Lung (tissue), 12 donors: ENCODE data around the gene SOBP. TPM values are rescaled to one million over a fixed set of nuclear protein-coding genes. Genes with fewer than 3 reads are reported as not detected.
A peak's percentile ranks its signal among the peaks of the same experiment; 100 is the strongest.

Experiments
- ATAC-seq: fragments of 200-7000 bp; cut with Tn5 transposase; one replicate; pipeline ENCODE4 v1.9.1; 2020; ENCODE audit warnings: moderate number of reproducible peaks; ENCODE audit not compliant: insufficient read depth, low FRiP score
- DNase-seq, 3 donors: peaks; one replicate each; pipeline ENCODE4 v3.0.0-alpha.2; 2013 to 2017
- H3K27ac ChIP-seq, 2 donors: one replicate each; pipeline ENCODE4 v1.5.1; 2013; ENCODE audit warnings: mild to moderate bottlenecking in 2 of 2, moderate library complexity in 2 of 2, control low read depth in 1 of 2, inconsistent platforms in 1 of 2, low read depth in 1 of 2, low read length in 1 of 2
- H3K27me3 ChIP-seq, 3 donors: one replicate each; pipeline ENCODE4 v1.5.1; 2013; ENCODE audit warnings: low read length in 2 of 3; ENCODE audit not compliant: control insufficient read depth in 3 of 3, insufficient read depth in 3 of 3
- H3K36me3 ChIP-seq, 4 donors: one replicate each; pipeline ENCODE4 v1.5.1; 2013; ENCODE audit warnings: low read length in 4 of 4, mild to moderate bottlenecking in 1 of 4, moderate library complexity in 1 of 4; ENCODE audit not compliant: control insufficient read depth in 4 of 4, insufficient read depth in 4 of 4
- H3K4me1 ChIP-seq, 5 donors: one replicate each; pipeline ENCODE4 v1.5.1; 2013; ENCODE audit warnings: low read length in 5 of 5, mild to moderate bottlenecking in 2 of 5, moderate library complexity in 1 of 5; ENCODE audit not compliant: control insufficient read depth in 5 of 5, insufficient read depth in 5 of 5
- H3K4me3 ChIP-seq: one replicate; pipeline ENCODE4 v1.5.1; 2013; ENCODE audit warnings: mild to moderate bottlenecking, control low read depth, moderate library complexity
- H3K9ac ChIP-seq, 2 donors: one replicate each; pipeline ENCODE4 v1.5.1; 2013; ENCODE audit warnings: low read length in 2 of 2, control low read depth in 1 of 2; ENCODE audit not compliant: insufficient read depth in 1 of 2
- H3K9me3 ChIP-seq, 4 donors: one replicate each; pipeline ENCODE4 v1.5.1; 2013; ENCODE audit warnings: low read length in 3 of 4, mild to moderate bottlenecking in 1 of 4, moderate library complexity in 1 of 4; ENCODE audit not compliant: control insufficient read depth in 4 of 4, insufficient read depth in 3 of 4
- WGBS, 2 donors: extraction: QIAGEN DNeasy Blood & Tissue Kit; methylation state at CpG; one replicate each; pipeline ENCODE4 v1.1.7; 2013; 5-methylcytosine and 5-hydroxymethylcytosine counted together
- polyA plus RNA-seq, 2 donors: library from polyadenylated mRNA; stranded (reverse); fragments of 200-250 nt; gene quantifications; one replicate each; pipeline ENCODE4 v1.2.1, GENCODE V29; 2013
- total RNA-seq, 2 donors: library from RNA; depleted of rRNA in 1 of 2; stranded (reverse); fragments of >200 nt in 1 of 2; gene quantifications; one replicate each; pipeline ENCODE4 v1.2.1, GENCODE V29; 2014 to 2021
- TF ChIP-seq, protein P1 (sequence below): IDR thresholded peaks from 2 replicates; pipeline ENCODE4 v1.5.1; 2012; ENCODE audit warnings: mild to moderate bottlenecking; ENCODE audit errors: control extremely low read depth, extremely low read depth
- donor health status: control.
- donor health status: control.
- donor health status: Bipolar disorder and iron deficiency.
- donor health status: healthy.
- donor health status: DM: yes; HTN: yes; CAD: no.

The SOBP gene
- total and polyA plus RNA-seq, 4 donors, result 1.6 to 14.5 (median 5.8) TPM

DNA sequence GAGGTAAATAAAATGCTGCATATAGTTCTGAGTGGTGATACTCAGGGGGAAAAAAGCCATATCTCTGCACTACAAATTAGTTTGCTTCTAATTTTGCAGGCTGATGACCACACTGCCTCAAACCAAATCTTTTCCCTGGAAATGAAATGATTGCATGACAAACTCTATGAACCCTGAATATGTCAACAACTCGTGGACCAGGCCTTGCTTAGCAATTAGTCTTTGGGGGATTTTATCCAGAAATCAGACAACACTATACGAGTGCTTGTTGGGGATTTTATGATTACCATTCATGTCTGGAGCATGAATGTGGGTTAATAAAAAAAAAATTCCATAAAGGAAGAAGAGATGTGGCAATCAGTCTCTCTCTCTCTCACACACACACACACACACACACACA lies 42.0 kb downstream of the SOBP start:
- Histone ChIP-seq H3K4me3 (no peak overlapping the region), H3K9ac (no peak overlapping the region), H3K27me3 (no peaks in the 10 kb centered on the region), H3K27ac (no peak overlapping the region), H3K36me3 (peaks cover 0 to 3% (median under 1%) of the 10 kb centered on the region in 4 donors), H3K4me1 (peaks cover 0 to 10% (median 0%) of the 10 kb centered on the region in 5 donors), H3K9me3 (no peaks in the 10 kb centered on the region)
- DNase-seq (no peak), ATAC-seq (no peak)
- 83 to 85% methylated on average over 2 of the region's 2 CpGs for WGBS, 2 donors
- TF ChIP-seq, protein P1, sequence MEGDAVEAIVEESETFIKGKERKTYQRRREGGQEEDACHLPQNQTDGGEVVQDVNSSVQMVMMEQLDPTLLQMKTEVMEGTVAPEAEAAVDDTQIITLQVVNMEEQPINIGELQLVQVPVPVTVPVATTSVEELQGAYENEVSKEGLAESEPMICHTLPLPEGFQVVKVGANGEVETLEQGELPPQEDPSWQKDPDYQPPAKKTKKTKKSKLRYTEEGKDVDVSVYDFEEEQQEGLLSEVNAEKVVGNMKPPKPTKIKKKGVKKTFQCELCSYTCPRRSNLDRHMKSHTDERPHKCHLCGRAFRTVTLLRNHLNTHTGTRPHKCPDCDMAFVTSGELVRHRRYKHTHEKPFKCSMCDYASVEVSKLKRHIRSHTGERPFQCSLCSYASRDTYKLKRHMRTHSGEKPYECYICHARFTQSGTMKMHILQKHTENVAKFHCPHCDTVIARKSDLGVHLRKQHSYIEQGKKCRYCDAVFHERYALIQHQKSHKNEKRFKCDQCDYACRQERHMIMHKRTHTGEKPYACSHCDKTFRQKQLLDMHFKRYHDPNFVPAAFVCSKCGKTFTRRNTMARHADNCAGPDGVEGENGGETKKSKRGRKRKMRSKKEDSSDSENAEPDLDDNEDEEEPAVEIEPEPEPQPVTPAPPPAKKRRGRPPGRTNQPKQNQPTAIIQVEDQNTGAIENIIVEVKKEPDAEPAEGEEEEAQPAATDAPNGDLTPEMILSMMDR, result no peak

DNA sequence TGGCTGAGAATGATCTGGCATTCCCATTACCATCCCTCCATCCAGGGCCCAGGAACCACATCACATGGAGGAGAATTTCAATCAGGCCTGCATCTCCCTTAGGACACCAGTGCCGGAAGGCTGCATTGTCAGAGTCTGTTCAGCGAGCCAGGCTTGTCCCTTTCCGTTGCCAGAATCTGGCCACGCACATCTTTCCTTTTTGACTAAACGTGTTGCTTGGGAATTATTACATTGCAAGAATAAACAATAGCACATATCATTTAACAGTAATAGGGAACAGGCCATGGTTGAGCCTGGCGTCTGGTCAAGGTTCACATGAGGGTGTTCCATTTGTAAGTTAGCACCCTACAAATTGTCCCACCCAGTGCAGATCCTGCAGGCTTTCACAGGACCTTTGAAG lies 42.8 kb downstream of the SOBP start:
- TF ChIP-seq, protein P1, result no peak
- Histone ChIP-seq H3K27ac (no peak overlapping the region), H3K36me3 (peaks cover 0 to 3% (median under 1%) of the 10 kb centered on the region in 4 donors), H3K9ac (no peak overlapping the region), H3K27me3 (no peaks in the 10 kb centered on the region), H3K4me3 (no peak overlapping the region), H3K9me3 (no peaks in the 10 kb centered on the region), H3K4me1 (peaks cover 0 to 10% (median 0%) of the 10 kb centered on the region in 5 donors)
- peak; percentile 19 to 48 (median 26) for DNase-seq
- ATAC-seq, result no peak
- WGBS, 2 donors, result 89 to 91% methylated on average over 6 of the region's 6 CpGs

DNA sequence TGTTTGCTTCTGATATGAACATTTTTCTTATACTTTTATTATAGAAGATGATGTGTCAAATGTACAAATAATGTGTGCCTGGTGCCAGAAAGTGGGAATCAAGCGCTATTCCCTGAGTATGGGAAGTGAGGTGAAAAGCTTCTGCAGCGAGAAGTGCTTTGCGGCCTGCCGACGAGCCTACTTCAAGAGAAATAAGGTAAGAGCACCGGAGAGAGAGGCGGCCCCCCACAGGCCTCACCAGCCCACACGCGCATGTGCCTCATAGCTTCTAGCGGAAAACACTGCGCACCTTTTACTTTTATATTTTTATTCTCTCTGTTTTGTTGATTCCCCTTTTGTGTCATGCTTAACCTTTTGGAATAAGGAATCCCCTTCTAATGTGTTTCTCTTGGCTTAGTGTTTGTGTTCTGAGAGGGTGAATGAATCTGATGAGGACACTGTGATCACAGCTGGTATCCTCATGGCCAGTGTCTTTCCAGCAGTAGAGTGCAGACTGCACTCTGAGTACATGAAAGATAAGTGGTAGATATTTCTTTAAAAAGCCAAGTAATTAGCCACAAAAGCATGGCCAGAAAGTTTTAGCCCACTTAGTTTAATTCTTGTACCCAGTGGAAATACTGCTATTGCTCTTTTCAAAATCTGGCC lies 43.6 kb downstream of the SOBP start:
- Histone ChIP-seq H3K36me3 (peaks cover 0 to 3% (median under 1%) of the 10 kb centered on the region in 4 donors), H3K9me3 (no peaks in the 10 kb centered on the region), H3K27me3 (no peaks in the 10 kb centered on the region), H3K27ac (no peak overlapping the region), H3K4me1 (peaks cover 0 to 10% (median 0%) of the 10 kb centered on the region in 5 donors), H3K9ac (no peak overlapping the region), H3K4me3 (no peak overlapping the region)
- DNase-seq (no peak), ATAC-seq (no peak)
- TF ChIP-seq, protein P1, result no peak
- WGBS, 2 donors, result 97% methylated on average over 11 of the region's 11 CpGs
